NOMO-1 treated with DMSO at 0.1 percent for 48 hours (cell line): ENCODE measurements around the gene PPM1D.

Source experiments
- DNase-seq: peaks from one replicate; lab custom pipeline; 2025; ENCODE audit not compliant: unreplicated experiment; lab: John Stamatoyannopoulos, UW

Gene PPM1D

GRCh38 chr17:60618080-60618479 is 18.1 kb downstream of the PPM1D start:
- DNase-seq, result no peak

DNA sequence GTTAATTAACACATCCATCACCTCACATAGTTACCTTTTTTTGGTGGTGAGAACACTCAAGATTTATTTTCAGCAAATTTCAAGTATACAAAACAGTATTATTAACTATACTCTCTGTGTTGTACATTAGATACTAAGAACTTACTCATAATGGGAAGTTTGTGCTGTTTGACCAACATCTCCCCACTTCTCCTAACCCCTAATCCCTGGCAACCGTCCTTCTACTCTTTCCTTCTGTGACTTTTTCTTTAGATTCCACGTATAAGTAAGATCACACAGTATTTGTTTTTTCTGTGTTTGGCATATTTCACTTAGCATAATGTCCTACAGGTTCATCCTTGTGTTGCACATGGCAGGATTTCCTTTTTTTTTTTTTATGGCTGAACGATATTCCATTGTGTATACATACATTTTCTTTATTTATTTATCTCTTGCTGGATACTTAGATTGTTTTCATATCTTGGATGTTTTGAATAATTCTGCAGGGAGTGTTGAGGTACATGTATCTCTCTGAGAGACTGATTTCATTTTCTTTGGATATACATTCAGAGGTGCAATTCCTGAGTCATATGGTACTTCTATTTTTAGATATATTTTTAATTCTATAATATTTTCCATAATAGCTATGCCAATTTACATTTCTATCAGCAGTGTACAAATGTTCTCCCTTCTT is 19.0 kb downstream of the PPM1D start:
- no peak for DNase-seq

GRCh38 chr17:60622961-60623360 is 23.0 kb downstream of the PPM1D start:
- no peak for DNase-seq

GRCh38 chr17:60623415-60623814 is 23.4 kb downstream of the PPM1D start:
- no peak for DNase-seq

- DNase-seq, result no peak
Observed at GRCh38 chr17:60627124-60627523, 27.1 kb downstream of the PPM1D start.

GRCh38 chr17:60628252-60628889 is 28.4 kb downstream of the PPM1D start:
- DNase-seq, result no peak

GRCh38 chr17:60629120-60629519 is 29.1 kb downstream of the PPM1D start:
- no peak for DNase-seq

DNA sequence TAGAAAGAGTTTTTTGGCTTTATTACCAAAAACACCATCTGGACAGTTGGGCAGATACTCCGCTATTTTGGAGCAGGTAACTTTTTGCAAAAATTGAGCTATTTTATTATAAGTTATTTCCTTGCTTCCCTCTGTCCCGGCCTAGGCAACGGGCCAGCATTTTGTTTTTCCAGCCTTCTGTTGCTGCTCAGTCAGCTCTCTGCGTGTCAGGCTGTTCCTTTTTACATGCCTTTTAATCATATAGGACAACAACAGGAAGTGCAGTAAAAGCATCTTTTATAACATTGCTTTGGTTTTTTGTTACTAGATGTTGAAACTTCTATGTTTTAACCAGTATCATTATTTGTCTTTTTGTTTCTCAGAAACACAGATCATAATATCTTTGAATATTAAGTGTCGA is 30.4 kb downstream of the PPM1D start:
- no peak for DNase-seq

DNA sequence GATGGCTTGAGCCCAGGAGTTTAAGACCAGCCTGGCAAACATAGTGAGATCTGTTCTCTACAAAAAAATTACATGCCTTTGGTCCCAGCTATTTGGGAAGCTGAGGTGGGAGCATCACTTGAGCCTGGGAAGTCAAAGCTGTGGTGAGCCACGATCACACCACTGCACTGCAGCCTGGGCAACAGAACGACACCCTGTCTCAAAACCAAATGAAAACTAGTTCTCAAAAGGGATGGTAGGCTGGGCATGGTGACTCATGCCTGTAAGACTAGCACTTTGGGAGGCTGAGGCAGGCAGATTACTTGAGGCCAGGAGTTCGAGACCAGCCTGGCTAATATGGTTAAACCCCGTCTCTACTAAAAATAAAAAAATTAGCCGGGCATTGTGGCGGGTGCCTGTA is 31.1 kb downstream of the PPM1D start:
- no peak for DNase-seq

- no peak for DNase-seq
Observed at GRCh38 chr17:60637683-60638082, 37.7 kb downstream of the PPM1D start.

DNA sequence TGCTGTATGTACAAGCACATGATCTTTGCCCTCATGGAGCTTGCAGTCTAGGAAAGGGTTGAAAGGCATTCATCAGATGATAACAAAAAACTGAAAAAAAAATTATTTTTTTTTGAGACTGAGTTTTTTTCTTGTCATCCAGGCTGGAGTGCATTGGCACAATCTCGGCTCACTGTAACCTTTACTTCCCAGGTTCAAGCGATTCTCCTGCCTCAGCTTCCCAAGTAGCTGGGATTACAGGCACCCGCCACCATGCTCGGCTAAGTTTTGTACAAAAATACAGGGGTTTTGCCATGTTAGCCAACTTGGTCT is 39.0 kb downstream of the PPM1D start:
- no peak for DNase-seq

DNA sequence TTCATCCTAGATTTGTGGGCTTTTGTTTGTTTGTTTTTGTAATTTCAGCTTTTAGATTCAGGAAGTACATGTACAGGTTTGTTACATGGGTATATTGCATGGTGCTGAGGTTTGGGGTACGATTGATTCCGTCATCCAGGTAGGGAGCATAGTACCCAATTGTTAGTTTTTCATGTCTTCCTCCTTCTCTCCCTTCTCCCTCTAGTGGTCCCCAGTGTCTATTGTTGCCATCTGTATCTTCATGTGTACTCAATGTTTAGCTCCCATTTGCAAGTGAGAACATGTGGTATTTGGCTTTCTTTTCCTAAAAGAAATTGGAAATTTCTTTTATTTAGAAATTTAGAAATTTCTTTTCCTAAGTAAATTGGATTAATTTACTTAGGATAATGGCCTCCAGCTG is 40.5 kb downstream of the PPM1D start:
- DNase-seq, result peak; percentile 4

GRCh38 chr17:60641126-60641525 is 41.1 kb downstream of the PPM1D start:
- no peak for DNase-seq

DNA sequence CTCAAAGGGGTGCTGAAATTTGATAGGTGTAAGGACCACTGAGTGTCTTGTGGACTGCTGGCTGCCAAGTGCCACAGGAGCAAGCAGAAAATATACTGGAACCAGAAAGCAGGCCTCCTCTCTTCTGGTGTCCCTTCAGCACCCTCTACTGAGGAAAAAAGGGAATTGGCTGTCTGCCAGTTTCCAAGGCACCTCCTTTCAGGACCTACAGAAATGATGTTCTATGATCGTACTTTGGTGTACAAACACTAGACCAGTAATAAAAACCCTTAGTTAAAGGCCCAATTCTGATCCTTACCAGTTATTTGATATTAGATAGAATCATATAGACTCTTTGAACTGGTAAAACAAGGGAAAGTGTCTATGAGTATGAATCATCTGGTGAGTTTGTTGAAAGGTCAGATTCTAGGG is 41.8 kb downstream of the PPM1D start:
- DNase-seq, result peak; percentile 59

DNA sequence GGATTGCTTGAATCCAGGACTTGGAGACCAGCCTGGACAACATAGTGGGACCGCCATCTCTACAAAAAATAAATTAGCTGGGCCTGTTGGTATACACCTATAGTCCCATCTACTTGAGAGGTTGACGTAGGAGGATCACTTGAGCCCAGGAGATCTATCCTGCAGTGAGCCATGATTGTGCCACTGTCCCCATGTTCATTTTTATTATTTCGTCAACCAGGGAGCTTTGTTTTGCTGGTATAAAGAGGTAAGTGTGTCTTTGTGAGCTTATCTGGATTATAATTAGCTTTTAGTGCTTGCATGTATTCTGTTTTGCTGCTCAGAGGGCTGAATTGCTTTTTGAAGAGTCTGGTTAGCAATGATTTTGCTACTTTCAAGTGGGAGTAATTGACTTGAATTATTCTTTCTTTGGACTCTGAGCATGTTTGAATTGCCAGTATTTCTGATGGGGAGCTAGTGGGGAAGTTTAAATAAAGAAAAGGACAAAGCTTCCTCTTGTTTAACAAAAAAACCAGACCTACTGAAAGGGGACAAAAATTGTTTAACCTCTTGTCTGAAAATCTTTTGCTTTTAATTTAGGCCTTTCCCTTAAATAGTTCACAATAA is 46.0 kb downstream of the PPM1D start:
- DNase-seq, result no peak

- no peak for DNase-seq
Observed at GRCh38 chr17:60646701-60647100, 46.7 kb downstream of the PPM1D start.

GRCh38 chr17:60647705-60648104 is 47.7 kb downstream of the PPM1D start:
- DNase-seq, result no peak

- peak; percentile 63 for DNase-seq
Observed at GRCh38 chr17:60652454-60653247, 52.7 kb downstream of the PPM1D start.

DNA sequence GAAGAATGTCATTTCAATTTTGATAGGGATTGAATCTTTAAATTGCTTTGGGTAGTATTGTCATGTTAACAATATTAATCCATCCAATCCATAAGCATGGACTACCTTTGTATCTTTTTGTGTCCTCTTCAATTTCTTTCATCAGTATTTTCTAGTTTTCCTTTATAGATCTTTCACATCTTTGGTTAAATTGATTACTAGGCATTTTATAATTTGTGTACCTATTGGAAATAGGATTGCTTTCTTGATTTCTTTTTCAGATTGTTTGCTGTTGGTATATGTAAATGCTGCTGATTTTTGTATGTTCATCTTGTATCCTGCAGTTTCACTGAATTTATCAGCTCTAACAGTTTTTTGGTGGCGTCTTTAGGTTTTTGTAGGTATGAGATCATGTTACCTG is 53.6 kb downstream of the PPM1D start:
- no peak for DNase-seq

GRCh38 chr17:60656499-60656898 is 56.5 kb downstream of the PPM1D start:
- DNase-seq, result no peak

- DNase-seq, result no peak
Observed at GRCh38 chr17:60659156-60659555, 59.2 kb downstream of the PPM1D start.

DNA sequence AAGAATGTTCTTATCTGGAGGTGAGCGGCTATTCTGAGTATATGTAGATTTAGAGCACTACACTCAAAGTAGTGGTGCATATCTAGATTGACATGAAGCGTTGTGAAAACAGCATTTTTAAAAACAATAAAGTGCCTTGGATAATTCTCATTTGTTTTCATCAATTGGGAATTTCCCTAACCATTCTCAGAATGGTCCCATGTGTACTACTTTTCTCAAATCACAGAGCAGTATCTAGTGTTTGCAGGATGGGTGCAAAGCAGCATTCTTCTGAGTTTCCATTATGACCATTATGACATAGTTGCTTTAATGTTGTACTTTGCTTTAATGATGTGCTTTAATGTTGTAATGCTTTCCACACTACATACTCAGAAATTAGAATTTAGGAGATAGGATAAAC is 61.5 kb downstream of the PPM1D start:
- no peak for DNase-seq
